ENCODE results near the gene CYP2B6. TPM values are rescaled to one million over a fixed set of nuclear protein-coding genes. Genes with fewer than 3 reads are reported as not detected.

CYP2B6 gene
- total and polyA plus RNA-seq, 2 of the 13 experiments (the other 11 are each of a cell fraction or from before 2014, with no cell fraction given) = 0.09 TPM; not detected in 1

GRCh38 chr19:41000310-41000737, 9.2 kb downstream of the CYP2B6 start (continued):
- TF ChIP-seq SSRP1 (CRISPR knock-in tag; IDR thresholded peaks at IDR 0.05) = peak; percentile 38; the same call in 1 of the 2 replicates
- no peak for TF ChIP-seq TRAFD1 (CRISPR knock-in tag; IDR thresholded peaks at IDR 0.05; ENCODE audit: borderline replicate concordance)
- peak; percentile 54 for TF ChIP-seq CEBPG (CRISPR knock-in tag; IDR thresholded peaks at IDR 0.05)
- TF ChIP-seq ZSCAN21 (CRISPR knock-in tag; IDR thresholded peaks at IDR 0.05; ENCODE audit: borderline replicate concordance) = peak; percentile 77
- TF ChIP-seq SOX6 (IDR thresholded peaks at IDR 0.05) = no peak
- TF ChIP-seq SOX6 (CRISPR knock-in tag; IDR thresholded peaks at IDR 0.05) = peak; percentile 68
- TF ChIP-seq ZBTB34 (CRISPR knock-in tag; IDR thresholded peaks at IDR 0.05) = no peak
- no peak for TF ChIP-seq ZNF253 (CRISPR knock-in tag; IDR thresholded peaks at IDR 0.05; ENCODE audit: borderline replicate concordance)
- 0 out of 2 replicates have a peak, but pooled peaks have one; percentile 6 for TF ChIP-seq ARID5B (CRISPR knock-in tag; IDR thresholded peaks at IDR 0.05)
- TF ChIP-seq, protein P1, sequence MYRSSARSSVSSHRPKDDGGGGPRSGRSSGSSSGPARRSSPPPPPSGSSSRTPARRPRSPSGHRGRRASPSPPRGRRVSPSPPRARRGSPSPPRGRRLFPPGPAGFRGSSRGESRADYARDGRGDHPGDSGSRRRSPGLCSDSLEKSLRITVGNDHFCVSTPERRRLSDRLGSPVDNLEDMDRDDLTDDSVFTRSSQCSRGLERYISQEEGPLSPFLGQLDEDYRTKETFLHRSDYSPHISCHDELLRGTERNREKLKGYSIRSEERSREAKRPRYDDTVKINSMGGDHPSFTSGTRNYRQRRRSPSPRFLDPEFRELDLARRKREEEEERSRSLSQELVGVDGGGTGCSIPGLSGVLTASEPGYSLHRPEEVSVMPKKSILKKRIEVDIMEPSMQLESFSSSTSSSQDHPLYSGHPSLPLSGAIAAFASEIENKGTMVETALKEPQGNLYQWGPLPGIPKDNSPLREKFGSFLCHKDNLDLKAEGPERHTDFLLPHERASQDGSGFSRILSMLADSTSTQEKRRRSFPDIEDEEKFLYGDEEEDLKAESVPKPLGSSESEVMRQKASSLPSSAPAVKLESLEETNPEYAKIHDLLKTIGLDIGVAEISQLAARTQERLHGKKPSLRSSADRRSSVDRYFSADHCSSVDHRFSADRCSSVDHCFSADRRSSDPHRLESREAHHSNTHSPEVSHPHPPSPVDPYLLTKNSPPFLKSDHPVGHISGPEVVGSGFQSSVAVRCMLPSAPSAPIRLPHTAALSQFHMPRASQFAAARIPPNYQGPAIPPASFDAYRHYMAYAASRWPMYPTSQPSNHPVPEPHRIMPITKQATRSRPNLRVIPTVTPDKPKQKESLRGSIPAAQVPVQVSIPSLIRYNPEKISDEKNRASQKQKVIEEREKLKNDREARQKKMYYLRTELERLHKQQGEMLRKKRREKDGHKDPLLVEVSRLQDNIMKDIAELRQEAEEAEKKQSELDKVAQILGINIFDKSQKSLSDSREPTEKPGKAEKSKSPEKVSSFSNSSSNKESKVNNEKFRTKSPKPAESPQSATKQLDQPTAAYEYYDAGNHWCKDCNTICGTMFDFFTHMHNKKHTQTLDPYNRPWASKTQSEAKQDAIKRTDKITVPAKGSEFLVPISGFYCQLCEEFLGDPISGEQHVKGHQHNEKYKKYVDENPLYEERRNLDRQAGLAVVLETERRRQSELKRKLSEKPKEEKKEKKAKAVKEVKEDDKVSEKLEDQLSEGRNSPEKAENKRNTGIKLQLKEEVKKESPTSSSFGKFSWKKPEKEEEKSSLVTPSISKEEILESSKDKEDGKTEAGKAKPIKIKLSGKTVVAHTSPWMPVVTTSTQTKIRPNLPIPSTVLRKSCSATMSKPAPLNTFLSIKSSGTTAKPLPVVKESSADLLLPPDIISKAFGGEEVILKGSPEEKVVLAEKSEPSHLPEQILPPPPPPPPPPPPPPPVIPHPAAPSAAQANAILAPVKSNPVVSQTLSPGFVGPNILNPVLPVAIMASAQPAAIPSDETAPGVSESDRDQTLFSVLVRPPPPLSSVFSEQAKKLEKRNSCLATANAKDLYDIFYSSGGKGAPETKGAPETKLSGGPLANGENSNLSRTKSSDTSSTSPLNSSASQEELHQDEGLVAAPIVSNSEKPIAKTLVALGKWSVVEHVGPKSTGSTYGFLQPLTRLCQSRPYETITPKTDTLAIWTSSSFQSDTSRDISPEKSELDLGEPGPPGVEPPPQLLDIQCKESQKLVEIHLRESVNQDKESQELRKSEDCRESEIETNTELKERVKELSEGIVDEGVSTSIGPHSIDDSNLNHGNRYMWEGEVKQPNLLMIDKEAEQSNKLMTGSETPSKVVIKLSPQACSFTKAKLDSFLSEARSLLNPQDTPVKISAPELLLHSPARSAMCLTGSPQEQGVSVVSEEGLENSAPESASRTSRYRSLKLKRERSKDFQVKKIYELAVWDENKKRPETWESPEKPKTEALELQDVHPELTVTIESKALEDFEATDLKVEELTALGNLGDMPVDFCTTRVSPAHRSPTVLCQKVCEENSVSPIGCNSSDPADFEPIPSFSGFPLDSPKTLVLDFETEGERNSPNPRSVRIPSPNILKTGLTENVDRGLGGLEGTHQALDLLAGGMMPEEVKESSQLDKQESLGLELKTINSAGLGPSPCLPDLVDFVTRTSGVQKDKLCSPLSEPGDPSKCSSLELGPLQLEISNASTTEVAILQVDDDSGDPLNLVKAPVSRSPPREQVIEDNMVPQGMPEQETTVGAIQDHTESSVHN (CRISPR knock-in tag; IDR thresholded peaks at IDR 0.05) = no peak
- no peak for TF ChIP-seq ZFP62 (CRISPR knock-in tag; IDR thresholded peaks at IDR 0.05)
- TF ChIP-seq FOXM1 (CRISPR knock-in tag; IDR thresholded peaks at IDR 0.05) = no peak
- 0 out of 2 replicates have a peak, but pooled peaks have one; percentile 24 for TF ChIP-seq MAFF (IDR thresholded peaks at IDR 0.05; ENCODE audit: low read depth, low read length)
- TF ChIP-seq ZNF225 (CRISPR knock-in tag; IDR thresholded peaks at IDR 0.05) = no peak
- TF ChIP-seq TP53 (CRISPR knock-in tag; conservative IDR thresholded peaks at IDR 0.05) = no peak
- 0 out of 2 replicates have a peak, but pooled peaks have one; percentile 38 for TF ChIP-seq ZSCAN9 (CRISPR knock-in tag; IDR thresholded peaks at IDR 0.05; ENCODE audit: borderline replicate concordance)

Measured in HepG2 (cell line).